Measurements from ENCODE around the gene AP1S1.

DNA sequence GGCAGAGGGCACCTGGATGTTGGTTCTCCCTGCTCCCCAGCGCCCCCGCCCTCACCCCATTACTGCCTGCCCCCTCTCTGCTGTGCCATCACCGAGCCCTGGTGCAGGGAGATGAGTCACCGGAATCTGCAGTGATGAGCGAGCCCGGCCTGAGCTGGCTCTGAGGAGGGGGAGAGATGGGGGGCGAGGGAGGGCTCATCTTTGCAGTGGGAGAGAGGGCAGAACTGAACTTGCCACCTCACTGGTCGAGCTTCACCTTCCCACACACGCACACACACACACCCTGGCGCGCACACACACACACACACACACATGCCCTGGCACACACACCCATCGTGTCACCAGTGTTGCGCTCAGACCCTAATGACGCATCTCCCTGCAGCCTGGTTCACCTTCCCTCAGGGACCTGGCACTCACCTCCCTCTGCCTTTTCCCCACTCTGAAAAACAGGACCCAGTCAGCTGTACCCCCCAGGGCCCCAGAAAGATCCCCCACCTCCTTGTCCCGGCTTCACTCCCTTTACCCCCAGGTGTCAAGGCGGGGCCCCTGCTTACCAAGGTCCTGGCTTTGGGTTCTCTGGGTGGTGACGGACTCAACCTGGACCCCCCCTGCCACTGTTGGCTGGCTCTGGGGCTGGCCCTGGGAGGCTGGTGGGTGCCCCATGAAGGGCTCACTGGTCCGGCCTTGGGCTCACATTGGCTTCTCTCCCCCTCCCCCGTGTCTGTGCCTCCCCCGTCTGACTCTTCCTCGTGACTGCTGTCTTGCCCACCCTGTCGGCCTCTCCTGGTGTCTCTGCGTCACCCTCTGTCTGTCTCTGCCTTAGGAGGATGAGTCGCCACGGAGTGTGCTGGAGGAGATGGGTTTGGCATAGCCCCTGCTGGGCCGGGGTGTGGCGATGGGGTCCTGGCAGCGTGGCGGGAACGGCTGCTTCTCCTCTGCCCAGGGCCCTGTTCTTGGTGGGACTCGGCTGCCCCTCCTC is 5.7 kb downstream of the AP1S1 start:
- TF ChIP-seq GATA2 (IDR thresholded peaks at IDR 0.05; ENCODE audit: low read depth, low read length) (no peak), GATA3 (IDR thresholded peaks at IDR 0.05; ENCODE audit: low read depth, low read length) (no peak)
